GM21447 (cell line): ENCODE results near the gene LRCOL1.

Source experiments
- ATAC-seq: cut with Tn5 transposase; IDR thresholded peaks from one replicate; pipeline ENCODE4 v1.9.1; 2021; ENCODE audit not compliant: unreplicated experiment

The LRCOL1 gene

DNA sequence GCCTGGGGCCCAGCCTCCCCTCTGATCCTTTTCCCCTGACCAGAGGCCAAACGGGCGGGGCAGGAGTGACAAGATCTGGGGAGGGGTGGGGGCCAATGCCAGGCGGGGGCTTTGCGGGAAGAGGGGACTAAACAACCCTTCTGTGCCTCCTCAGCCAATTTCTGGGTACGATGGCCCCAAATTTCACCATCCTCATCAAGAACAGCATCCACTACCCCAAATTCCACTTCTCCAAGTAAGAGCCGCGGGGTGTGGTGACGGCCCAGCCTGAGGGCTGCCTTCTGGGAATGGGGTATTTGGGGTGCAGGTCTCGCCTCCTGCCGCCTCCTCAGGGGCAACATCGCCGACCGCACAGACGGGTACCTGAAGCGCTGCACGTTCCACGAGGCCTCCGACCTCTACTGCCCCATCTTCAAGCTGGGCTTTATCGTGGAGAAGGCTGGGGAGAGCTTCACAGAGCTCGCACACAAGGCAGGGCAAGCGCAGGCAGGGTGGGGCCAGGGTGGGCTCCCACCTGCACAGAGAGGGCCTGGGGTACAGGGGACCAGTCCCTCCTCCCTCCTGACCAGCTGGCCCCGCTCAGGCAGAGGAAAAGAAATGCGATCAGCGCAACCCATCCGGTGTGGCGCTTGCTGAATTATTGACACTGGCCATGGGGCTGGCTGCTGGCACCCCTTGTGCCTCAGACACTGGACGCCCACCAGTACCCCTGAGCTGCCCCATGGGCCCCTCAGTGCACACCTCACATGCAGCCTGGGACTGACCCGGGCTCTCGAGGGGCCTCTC, 9.9 kb upstream of the LRCOL1 start:
- no peak for ATAC-seq

DNA sequence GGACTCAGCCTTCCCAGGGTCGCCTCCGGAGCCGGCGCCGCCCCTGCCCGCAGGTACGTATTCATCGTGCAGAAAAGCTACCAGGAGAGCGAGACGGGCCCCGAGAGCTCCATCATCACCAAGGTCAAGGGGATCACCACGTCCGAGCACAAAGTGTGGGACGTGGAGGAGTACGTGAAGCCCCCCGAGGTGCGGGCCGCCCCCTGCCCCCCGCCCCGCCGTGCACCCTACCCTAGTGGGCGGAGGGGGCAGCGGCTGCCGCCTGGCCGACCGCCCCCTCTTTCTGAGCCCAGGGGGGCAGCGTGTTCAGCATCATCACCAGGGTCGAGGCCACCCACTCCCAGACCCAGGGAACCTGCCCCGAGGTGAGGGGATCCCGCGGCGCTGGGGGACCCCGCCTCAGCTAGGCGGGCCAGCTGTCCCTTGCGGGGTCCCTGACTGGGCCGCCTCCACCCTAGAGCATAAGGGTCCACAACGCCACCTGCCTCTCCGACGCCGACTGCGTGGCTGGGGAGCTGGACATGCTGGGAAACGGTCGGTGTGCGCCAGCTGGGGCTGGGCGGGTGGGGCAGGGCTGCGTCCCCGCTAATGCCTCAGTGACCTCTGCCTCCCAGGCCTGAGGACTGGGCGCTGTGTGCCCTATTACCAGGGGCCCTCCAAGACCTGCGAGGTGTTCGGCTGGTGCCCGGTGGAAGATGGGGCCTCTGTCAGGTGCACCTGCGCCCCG, 9.2 kb upstream of the LRCOL1 start:
- no peak for ATAC-seq

DNA sequence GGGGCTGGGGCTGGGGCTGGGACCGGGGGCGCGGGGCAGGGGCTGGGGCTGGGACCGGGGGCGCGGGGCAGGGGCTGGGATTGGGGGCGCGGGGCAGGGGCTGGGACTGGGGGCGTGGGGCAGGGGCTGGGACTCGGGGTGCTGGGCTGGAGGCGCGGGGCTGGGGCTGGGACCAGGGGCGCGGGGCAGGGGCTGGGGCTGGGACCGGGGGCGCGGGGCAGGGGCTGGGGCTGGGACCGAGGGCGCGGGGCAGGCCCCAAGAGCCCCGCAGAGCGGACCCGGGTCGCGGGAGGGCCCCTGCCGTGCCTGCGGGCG, 8.6 kb upstream of the LRCOL1 start:
- no peak for ATAC-seq

DNA sequence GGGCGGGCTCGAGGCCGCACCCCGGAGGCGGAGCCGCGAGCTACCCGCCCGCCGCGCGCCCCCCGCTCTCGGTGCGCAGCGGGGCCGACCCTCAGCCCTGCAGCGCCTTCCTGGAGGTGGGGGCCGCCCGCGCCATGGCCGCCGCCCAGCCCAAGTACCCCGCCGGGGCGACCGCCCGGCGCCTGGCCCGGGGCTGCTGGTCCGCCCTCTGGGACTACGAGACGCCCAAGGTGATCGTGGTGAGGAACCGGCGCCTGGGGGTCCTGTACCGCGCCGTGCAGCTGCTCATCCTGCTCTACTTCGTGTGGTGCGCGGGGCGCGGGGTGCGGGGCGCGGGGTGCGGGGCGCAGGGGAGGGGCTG, 8.3 kb upstream of the LRCOL1 start, which contains the start of gene P2RX2:
P2RX2 (plus strand) TSS at position 94 of the 361 bp plus-strand sequence; CDS start at position 135, 41 bp downstream.
- no peak for ATAC-seq

DNA sequence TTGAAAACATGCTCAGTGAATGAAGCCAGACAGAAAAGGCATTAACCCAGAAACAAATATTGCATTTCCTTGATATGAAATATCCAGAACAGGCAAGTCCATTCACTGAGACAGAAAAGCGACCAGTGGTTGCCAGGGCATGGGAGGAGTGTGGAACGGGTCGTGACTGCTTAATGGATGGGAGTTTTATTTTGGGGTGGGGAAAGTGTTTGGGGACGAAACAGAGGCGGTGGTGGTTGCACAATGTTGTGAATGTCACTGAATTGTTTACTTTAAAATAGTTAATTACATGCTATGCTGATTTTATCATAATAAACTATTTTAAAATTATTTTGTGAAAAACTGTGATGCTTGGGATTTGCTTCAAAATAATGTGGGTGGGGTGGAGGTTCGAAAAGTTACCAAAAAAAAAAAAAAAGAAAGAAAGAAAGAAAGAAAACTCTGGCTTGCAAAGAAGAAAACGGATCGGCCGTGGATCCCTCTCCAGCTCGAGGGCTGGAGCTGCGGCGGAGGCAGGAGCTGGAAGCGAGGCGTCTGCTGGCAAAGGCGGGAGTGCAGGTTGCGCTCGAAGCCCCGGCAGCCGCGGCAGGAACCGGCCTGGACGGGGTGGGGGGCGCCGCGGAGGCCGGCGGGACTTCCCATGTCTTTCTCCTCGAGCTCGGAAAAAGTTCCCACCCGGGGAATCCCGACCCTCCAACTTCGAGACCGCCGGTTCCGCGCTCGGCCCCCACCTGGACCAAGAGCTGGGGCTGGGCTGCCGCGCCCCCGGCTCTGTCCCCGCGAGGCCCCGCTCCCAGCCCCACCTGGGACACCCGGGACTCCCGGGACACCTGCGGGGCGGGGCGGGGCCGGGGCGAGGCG, 7.7 kb upstream of the LRCOL1 start:
- no peak for ATAC-seq

DNA sequence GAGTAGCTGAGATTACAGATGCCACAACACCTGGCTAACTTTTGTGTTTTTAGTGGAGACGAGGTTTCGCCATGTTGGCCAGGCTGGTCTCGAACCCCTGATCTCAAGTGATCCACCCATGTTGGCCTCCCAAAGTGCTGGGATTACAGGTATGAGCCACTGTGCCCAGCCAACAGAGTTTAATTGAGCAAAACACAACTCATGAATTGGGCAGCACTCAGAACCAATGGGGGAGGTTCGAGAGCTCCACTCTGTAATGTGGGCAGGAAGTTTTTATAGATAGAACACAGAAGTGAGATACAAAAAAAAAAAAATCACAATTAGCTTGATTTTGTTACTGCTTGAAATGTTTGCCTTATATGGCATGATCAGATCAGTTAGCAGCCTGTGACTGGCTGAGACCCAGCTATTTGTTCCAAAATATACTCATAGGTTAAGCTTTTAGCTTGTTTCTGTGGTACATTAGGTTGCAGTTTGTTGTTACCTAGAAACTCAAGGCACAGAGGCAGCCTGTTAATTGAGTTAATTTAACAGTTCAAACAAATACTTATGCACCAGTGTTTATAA, 6.8 kb upstream of the LRCOL1 start:
- no peak for ATAC-seq

DNA sequence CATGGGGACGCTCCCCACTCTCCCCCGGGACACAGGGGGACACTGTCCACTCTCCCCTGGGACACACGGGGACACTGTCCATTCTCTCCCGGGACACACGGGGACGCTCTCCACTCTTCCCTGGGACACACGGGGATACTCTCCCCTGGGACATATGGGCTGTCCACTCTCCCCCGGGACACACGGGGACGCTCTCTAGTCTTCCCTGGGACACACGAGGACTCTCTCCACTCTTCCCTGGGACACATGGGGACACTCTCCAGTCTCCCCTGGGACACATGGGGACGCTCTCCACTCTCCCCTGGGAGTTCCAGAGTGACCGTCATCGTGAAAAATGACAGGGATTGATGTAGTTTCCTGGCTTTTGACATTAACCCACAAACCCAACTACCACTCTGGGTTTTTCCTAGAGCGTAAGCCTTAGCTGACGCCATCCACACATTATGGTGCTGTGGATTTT, 5.2 kb upstream of the LRCOL1 start:
- ATAC-seq: no peak

DNA sequence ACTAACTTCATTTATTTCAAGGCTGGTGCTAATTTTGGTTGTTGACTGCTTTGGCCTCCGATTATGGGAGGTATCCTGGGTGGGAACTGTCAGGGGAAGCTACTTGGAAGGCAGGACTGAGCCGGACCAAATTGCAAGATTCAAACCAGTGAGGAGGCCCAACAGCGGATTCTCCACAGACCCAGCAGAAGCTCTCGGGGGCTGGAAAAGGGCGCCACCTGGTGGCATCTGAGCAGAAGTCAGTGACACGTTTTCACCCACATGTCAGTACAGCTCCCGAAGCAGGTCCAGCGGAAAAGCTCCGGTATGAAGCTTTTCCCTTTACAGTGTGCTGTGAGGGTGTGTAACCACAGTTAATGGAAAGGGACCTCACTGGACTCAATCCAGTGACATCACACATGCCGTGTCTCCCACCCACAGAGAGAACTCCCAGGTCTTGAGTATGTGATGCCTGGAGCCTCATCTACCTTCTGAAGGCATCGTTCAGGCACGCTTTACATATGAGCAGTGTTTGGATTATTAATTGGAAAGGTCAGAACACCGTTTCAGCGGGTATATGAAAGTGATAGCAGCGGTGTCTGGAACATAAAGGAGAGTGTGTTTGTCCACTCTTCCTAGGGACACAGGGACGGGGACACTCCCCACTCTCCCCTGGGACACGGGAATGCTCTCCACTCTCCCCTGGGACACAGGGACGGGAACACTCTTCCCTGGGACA, 4.6 kb upstream of the LRCOL1 start:
- no peak for ATAC-seq

DNA sequence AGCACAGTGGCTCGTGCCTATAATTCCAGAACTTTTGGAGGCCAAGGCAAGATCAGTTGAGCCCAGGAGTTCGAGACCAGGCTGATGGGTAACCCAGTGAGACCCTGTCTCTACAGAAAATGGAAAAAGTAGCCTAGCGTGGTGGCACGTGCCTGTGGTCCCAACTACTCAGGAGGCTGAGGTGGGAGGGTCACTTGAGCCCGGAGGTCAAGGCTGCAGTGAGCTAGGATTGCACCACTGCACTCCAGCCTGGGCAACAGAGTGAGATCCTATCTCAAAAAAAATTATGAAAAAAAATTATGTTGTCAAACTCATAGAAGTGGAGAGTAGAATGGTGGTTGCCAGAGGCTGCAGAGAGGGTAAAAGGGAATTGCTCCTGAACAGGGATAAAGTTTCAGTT, 3.6 kb upstream of the LRCOL1 start:
- no peak for ATAC-seq

DNA sequence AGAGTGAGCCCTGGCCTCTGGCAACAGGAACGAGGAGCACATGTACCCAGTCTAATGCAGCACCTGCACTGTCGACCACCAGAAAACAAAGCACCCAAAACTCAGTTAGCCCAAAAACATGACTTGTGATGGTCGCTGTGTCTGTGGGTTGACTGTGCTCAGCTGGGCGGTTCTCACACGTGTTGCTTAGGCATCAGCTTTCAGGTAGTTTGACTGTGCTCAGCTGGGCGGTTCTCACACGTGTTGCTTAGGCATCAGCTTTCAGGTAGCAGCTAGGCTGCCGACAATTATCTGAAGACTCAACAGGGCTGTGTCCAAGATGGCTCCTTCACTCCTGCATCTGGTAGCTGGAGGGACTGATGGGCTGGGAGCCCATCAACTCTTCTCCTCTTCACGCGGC, 1.2 kb upstream of the LRCOL1 start:
- ATAC-seq: no peak

DNA sequence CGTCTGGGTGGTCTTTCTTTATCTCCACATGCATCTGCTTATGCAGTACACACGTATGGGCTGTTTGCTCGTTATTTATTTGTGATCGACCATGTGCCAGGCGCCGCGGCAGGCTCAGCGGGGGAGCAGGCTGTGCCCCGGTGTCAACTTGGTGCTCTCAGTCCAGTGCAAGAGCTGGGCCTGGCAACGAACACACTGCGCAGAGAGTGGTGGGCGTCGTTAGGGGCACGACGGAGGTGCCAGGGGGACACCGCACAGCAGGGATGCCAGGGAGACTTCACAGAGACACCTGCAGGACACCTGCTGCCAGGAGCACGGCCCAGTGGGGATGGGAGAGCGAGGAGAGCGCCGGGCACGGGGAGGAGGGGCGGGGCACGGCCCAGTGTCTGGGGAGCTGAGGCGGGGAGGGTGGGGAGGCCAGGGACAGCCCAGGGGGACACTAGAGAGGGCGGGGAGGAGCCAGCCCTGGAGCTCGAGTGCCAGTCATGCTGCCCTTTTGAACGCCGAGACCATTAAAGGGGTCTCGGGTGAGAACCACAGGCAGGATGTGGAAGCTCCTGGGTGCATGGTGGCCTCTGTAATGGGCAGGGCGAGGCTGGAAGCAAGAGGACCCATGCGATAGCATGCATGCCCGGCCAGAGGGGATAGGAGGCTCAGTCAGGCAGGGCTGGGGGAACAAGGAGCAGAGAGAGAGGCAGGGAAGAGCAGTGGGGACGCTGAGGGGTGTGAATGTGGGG, 652 bp upstream of the LRCOL1 start:
- no peak for ATAC-seq

DNA sequence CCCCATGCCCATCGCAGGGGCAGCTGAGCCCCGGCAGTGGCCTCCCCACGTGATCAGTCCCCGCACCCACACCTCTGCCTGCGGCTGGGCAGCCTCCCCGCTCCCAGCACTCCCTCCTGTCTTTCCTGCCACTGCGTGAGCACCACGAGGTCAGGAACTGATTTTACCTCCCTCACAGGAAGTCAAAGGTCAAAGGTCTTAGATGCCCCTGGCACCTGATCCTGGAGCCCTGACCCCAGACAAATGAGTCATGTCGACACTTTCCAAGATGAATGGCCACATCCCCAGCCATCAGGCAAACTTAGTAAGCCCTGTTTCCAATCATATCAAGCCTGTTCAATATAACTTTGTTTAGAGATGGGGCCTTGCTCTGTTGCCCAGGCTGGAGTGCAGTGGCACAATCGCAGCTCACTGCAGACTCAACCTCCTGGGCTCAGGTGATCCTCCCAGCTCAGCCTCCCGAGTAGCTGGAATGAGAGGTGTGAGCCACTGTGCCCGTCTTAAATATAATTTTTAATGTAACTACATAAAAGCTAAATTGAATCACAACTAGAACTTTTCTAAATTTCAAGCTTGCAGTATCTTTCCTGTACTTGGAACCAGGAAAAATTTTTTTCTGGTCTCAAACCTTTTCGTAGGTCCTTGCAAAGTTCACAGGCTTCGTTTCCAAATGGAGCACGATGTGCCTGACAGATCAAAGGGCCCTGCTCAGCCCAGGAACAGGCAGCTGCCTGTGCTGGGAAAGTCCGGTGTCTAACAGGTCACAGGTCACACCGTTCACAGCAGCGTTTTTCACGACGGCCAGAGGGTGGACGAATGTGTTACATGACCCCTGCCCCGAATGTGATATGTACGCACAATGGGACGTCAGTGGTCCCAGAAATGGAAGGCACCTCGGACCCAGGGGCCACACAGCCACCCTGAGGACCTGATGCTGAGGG, 1.9 kb downstream of the LRCOL1 start:
- no peak for ATAC-seq

DNA sequence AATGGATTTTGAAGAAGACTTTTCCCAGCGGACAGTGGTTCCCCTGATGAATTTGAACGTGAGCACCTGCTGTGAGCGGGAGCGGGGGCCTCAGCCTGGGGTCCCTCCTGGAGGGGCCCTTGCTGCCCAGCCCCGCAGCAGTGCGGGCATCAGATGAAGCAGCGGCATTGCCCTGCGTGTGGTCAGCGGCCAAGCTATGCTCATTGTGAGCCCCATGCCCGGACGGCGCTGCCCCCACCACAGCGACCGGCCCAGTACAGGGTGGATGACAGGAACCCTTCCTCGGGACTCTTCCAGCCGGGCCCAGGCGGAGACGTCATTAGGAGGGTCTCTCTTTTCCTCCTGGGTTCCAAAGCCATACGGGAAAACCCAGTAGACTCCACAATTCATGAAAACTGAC, 3.5 kb downstream of the LRCOL1 start:
- no peak for ATAC-seq

DNA sequence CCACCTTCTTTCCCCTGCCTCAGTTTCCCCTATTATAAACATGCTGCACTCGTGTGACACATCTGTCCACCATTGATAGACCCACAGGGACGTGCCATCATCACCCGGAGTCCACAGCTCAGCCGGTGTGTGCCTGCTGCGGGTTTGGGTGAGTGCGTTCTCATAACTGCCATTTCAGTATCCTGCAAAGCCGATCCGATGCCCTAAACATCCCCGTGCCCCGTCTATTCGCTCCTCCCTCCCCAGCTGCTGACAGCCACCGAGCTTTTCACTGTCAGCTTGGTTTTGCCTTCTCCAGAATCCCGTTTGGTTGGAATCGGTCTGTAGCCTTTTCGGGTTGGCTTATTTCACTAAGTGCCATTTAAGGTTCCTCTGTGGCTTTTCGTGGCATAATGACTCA, 3.9 kb downstream of the LRCOL1 start:
- ATAC-seq: no peak

DNA sequence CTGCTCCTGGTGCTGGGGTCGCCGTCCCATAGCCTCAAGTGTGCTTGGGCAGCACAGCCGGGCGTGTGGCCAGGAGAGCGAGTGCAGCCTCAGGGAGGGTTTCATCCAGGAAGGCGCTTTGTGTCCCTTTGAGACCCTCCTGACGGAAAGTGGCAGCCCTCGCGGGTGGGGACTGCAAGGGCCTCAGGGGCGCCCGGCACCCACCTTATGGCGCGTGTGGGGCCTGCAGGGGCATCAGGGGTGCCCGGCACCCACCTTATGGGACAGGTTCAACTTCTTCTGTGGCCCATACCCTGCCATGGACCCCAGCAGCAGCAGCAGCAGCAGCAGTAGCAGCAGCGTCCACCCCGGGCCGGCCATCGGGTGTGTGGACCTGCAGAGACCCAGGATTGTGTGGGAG, 4.5 kb downstream of the LRCOL1 start:
- ATAC-seq: no peak

DNA sequence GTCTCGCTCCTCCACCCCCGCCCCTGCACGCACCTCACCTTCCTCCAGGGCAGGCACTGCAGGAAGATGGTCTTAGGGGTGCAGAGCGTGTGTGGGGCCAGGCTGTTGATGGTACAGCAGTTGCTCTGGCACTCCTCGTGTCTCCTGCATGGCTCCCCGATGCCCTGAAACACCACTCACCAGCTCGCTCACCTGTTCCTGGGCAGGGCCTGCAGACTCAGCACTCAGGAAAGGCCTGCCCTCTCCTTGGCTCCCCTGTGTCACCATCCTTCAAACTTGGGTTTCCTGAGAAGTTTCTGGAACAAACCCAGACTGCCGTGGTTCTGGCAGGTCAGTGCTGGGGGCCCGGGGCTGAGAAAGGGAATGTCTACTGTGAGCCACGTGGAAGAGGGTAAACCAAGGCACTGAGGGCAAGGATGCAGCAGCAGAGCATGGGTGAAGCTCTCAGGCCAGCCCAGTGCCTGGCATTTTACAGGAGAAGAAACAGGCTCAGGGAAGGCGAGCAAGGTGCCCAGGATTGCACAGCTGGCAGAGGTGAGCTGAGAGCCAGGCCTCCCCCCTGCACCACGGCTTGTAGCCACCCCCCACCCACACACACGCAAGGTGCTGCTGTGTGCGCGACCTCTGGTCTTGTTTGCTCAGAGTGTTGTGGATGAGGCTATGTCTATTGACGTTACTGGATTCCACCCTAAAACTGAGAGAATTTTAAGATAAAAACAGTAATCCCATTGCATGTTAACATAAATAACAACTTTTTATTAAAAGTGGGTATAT, 5.5 kb downstream of the LRCOL1 start:
- no peak for ATAC-seq

DNA sequence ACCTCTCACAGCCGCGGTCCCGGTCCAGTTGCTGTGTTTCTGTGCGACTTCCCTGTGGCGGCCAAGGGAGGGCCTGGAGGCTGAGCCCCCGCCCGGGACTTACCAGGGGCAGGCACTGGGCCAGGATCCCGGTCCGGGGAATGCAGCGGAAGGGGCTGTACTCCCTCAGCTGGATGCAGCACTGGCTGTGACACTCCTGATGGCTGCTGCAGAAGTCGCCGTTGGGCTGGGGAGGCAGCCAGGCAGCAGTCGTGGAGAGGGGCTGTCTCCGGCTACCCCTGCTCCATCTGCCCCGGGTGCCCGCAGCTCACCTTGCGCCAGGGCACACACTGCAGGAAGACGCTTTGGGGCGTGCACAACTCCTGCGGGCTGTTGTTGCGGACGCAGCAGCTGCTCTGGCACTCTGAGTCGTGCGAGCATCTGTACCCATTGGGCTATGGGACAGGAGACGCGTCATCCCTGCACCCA, 6.2 kb downstream of the LRCOL1 start:
- ATAC-seq: no peak
